NCI-H82 treated with DMSO at 0.1 percent for 48 hours (cell line): ENCODE results near the gene TYMP.
"Not testable (repeated sequence)": the region's sequence is repeated elsewhere in the genome, so short reads cannot be mapped to it uniquely, and the experiment has no call there.

ENCODE experiments used
- DNase-seq: peaks from one replicate; lab custom pipeline; 2025; ENCODE audit not compliant: unreplicated experiment; lab: John Stamatoyannopoulos, UW

The TYMP gene

DNA sequence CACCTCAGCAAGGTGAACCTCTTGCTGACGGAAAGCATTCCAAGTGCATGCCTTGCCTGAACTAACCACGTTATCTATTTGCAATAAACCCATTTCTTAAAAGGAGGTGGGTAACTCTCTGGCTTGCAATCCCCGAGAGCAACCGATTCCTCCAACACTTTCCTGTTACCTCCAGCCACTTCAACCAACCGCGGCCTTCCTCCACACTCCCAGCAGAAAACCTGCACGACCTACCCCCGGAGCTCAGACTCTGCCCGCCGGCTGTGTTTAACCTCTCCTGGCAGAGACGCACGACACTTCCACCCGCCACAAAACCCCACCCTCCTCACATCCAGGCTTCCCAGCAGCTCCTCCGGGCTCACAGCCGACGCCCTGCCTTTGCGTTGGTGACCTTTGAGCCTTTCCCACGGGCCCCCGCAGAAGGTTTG, 5.1 kb downstream of the TYMP start:
- no peak for DNase-seq

DNA sequence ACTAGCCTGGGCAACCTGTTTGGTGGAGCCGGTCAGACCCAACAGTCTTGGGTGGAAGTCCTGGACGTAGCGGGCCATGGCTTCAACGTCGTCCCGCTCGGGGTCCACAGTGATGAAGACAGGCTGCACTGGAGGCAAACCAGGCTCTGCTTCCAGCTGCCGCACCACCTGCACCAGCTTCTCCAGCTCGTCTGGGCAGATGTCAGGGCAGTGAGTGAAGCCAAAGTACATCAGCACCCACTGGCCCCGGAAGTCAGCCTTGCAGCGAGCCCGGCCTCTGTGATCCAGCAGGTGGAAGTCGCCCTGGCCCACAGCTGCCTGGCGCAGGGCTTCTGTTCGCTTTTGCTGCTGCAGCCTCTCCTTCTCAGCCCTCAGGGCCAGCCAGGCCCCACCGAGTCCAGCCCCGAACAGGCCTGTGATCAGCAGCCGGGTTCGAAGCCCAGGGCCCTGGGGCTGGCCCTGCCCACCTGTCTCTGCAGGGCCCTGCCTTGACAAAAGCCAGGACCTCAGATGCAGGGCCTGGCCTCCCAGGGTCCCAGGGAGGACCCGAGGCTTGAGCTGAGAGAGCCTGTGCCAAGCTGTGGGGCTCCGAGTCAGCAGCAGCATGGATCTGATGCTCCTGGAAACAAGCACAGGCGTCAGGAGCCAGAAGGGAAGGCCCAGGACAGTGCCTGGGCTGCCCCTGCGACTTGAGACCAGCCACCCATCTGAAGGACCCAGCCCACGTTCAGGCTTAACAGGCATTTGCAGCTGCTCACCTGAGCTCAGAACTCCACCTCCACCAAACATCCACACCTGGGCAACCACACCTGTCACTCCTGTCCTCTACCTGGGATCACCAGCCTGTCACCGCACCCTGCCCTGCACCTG, 5.8 kb downstream of the TYMP start:
- no peak for DNase-seq

DNA sequence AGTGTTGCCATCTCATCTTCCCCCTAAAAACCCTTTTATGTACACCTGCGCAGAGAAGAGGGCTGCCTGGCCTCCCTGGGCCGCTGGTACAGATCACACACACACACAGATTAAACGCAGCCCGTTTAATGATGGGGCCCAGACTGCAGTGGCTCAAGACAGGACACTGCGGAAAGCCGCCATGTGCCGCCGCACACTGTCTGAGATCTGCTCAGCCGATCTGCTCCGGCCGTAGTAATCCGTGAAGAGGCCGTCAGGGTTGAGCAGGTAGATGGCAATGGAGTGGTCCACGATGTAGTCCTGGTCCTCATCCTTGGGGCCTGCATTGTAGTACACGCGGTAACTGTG, 6.4 kb downstream of the TYMP start:
- DNase-seq = no peak

DNA sequence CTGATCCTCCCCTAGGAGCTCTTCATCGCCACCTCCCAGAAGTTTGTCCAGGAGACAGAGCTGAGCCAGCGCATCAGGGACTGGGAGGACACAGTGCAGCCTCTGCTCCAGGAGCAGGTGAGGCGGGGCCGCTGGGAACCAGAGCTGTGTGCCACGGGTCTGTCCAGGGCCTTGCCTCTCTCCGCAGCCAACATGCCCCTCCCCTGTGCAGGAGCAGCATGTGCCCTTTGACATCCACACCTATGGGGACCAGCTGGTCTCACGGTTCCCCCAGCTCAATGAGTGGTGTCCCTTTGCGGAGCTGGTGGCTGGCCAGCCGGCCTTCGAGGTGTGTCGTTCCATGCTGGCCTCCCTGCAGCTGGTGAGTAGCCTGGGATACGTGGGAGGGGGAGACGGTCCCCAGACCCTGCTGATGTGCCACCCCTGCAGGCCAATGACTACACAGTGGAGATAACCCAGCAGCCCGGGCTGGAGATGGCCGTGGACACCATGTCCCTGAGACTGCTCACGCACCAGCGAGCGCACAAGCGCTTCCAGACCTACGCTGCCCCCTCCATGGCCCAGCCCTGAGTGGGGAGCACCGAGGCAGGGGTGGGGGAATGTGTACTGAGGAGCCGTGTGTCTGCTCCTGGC, 6.9 kb downstream of the TYMP start:
- DNase-seq = no peak

DNA sequence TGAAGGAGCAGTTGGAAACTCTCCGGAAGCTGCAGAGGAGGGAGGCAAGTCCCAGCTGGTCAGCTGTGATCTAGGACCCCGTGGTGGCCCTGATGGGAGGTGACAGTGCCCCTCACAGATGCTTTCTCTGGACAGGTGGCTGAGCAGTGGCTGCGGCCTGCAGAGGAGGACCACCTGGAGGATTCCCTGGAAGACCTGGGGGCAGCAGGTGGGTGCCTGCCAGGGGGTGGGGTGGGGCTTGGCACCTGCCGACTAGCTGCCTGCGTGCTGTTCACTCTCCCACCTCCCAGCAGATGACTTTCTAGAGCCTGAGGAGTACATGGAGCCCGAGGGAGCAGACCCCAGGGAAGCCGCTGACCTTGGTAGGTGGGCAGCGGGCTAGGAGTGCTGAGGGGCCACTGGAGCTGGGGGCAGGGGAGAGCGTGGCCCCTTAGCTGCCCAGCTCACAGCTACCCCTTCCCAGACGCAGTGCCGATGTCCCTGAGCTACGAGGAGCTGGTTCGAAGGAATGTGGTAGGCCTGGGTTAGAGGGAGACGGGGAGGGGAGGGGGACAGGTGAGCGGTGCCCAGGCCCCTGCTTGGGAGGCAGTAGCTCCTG, 7.5 kb downstream of the TYMP start:
- DNase-seq = no peak

DNA sequence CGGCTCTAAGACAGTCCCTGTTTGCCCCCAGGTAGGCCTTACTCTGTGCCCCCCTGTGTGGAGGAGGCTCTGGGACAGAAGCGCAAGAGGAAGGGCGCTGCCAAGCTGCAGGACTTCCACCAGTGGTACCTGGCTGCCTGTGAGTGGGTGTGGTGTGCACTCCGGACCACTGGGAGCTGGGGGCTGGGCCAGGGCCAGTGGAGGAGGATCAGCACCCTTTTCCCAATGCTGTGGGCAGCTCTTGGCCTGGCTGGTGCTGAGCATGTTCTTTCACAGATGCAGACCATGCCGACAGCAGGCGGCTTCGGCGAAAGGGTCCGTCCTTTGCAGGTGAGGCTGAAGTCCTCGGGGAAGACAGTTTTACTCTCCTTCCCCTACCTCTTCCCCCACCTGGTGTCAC, 8.1 kb downstream of the TYMP start:
- DNase-seq = no peak

DNA sequence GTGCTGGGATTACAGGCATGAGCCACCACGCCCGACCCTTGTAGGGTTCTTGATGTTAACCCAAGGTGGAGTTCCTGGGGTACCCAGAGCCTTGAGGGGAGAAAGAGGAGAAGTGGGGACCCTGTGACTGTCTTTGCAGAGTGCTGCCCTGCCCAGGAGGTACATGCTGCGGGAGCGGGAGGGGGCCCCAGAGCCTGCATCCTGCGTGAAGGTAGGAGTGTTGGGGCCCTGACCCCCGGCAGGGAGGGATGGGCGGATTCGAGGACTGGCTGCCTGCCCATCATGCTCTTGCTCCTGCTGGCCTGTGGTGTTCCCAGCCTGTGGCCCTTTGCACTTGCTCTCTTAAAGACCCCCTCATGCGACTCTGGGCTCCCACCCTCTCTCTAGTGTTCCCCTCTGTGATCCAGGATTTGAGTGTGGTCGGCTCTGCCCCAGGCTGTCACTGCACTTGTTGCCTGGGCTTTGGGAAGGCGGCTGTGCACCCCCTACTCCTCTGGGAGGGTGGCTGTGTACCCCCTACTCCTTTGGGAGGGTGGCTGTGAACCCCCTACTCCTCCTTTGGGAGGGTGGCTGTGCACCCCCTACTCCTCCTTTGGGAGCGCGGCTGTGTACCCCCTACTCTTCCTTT, 8.9 kb downstream of the TYMP start:
- no peak for DNase-seq

DNA sequence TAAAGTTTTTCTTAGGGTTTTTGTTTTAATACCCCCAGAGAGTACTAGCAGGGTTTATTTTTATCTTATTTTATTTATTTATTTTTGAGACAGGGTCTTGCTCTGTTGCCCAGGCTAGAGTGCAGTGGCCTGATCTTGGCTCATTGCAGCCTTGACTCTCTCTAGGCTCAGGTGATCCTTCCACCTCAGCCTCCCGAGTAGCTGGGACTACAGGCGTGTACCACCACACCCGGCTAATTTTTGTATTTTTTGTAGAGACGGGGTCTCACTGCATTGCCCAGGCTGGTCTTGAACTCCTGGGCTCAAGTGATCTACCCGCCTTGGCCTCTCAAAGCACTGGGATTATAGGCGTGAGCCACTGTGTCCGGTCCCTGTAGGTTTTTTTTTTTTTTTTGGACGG, 9.6 kb downstream of the TYMP start:
- DNase-seq = not testable (repeated sequence)

DNA sequence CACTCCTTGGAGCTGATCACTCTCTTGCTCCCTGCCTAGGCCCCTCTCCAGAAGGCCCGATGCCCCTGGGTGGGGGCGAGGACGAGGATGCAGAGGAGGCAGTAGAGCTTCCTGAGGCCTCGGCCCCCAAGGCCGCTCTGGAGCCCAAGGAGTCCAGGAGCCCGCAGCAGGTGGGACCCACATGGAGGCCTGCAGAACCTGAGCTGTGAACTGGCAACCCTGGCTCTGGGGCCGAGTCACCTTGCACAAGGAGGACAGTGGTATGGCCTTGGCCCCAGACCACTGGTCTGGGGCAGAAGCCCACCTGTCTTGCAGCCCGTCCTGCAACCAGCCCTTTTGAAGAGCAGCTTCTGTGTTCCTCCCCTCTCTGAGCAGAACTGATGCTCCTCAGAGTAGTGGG, 10.7 kb downstream of the TYMP start:
- no peak for DNase-seq

DNA sequence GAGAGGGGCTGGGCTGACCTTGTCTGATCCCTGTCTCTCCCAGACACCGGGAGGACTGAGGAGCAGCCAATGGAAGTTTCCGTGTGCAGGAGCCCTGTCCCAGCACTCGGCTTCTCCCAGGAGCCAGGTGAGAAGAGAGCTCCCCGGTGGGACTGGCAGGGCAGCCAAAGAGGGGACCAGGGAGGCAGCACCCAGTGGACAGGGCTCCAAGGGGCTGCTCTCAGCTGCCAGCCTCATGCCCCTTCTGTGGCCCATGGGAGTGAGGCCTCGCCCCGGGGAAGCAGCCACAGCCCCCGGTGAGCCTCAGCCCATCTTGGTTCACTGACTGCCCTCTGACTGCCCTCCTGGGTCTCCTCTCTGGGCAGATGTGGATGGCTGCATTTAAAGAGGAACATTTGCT, 11.2 kb downstream of the TYMP start:
- no peak for DNase-seq

DNA sequence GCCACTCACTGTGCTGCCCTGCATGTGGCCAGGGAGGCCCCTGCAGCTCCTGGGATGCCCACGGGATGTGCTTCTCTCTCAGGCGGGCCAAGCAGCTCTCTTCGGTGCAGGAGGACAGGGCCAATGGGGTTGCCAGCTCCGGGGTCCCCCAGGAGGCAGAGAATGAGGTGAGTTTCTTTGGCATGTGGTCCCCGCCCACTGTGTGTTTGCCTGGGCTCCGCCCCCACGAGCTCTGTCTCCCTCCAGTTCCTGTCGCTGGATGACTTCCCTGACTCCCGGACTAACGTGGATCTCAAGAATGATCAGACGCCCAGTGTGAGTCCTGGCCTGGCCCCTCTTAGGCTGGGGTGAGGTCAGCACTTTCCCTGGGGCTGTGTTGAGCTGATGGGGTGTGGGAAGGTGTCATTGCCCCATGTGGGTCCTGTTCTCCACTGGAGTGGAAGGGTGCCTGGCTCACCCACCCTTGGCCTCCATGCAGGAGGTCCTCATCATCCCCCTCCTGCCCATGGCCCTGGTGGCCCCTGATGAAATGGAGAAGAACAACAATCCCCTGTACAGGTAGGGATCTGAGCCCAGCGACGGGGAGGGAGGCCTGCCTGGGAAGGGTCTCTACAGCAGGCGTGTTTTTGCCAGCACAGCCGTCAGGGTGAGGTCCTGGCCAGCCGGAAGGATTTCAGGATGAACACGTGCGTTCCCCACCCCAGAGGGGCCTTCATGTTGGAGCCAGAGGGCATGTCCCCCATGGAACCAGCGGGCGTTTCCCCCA, 12.1 kb downstream of the TYMP start:
- no peak for DNase-seq

DNA sequence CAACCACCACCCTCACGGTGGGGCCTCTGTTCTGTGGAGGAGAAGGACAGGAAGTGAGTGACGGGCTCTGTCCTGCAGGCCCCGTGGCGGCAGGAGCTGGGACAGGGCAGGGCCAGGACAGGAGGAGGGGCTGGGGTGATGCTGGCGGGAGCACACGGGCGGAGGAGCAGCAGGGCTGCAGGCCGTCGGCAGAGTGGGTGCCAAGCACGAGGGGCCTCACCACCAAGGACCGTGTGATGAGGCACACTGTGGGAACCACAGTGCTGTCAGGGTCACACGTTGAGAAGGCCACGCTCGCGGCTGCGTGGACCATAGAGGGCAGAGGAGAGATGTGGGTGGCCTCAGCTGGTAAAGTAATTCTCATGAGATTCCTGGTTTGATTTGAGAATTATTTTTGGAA, 12.9 kb downstream of the TYMP start:
- no peak for DNase-seq

DNA sequence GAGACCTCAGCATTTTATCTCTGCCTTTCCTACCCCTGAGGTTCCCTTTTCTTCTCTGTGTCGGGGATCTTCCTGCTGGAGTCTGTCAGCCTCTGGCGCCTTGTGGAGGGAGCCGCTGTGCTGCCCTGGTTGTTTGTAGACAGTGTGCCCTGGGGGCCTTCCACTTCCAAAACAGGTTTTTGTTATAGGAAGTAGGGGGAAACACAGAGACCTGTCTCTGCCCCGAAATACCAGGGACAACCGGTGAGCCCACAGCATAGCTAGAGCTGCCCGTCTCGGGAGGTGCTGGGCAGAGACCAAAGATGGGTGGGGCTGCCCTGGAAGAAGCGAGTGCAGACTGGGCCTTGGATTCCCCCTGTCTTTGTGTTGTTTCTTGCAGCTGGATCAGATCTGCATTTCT, 13.7 kb downstream of the TYMP start:
- DNase-seq = no peak

DNA sequence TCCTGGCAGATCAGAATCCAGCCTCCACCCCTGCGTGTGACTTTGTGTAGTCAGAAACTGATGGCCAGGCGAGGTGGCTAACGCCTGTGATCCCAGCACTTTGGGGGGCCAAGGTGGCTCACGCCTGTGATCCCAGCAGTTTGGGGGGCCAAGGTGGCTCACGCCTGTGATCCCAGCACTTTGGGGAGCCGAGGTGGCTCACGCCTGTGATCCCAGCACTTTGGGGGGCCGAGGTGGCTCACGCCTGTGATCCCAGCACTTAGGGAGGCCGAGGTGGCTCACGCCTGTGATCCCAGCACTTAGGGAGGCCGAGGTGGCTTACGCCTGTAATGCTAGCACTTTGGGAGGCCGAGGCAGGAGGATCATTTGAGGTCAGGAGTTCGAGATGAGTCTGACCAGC, 16.6 kb downstream of the TYMP start:
- DNase-seq = no peak

DNA sequence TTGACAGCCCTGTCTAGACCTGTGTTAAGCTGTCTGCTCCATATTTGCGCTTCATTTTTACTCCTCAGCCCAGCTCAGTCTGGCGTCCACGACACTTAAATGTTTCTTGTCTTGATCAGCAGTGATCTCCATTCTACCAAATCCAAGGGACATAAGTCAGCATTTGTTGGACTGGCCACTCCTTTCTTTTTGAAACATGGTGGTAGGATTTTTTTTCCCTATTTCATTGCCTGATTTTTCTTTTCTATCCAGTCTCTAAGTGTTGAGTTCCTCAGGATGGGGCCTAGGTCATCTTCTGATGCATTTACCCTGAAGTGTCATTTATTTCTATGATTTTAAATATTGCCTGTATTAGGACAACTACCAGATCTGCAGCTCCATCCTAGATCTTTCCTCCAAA, 20.9 kb downstream of the TYMP start:
- no peak for DNase-seq

DNA sequence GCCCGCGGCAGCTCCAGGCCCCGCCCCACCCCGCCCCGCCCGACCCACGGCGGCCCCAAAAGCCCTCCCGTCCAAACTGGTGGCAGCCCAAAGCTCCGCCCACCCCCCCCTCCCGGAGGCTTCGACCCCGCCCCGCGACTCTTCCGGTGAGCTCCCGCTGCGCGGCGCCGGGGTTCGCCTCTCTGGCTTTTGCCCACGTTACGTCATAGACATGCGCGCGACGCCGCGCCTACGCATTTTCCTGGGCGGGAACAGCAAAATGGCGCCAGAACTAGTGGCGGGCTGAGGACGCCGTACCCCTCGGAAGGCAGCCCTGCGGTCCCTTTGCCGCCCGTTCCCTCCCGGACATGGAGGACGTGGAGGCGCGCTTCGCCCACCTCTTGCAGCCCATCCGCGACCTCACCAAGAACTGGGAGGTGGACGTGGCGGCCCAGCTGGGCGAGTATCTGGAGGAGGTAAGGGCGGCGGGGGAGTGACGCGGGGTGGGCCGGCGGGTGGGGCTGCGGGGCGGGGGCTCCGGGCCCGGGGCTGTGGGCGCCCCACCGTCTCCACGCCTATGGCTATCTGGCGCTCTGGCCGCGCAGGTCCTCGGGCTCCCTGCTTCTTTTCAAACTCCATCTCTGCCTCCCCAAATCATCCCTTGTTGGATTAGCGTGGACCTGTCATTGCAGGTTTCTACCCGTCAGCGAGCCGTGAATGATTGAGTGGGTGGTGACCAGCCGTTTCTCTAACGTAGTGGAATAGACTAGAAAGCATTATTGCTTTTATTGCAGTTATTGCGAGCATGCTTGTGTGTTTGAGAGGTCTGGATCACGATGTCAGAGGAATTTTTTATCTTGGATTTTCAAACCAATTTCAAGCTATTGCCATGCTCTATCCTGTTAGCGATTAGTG, 21.6 kb downstream of the TYMP start, which contains the start of gene NCAPH2:
Gene NCAPH2, plus strand, starts transcription at position 234 of the 894 bp plus-strand sequence. Its CDS starts 114 bp downstream, at position 348.
- DNase-seq = peak; percentile 84

DNA sequence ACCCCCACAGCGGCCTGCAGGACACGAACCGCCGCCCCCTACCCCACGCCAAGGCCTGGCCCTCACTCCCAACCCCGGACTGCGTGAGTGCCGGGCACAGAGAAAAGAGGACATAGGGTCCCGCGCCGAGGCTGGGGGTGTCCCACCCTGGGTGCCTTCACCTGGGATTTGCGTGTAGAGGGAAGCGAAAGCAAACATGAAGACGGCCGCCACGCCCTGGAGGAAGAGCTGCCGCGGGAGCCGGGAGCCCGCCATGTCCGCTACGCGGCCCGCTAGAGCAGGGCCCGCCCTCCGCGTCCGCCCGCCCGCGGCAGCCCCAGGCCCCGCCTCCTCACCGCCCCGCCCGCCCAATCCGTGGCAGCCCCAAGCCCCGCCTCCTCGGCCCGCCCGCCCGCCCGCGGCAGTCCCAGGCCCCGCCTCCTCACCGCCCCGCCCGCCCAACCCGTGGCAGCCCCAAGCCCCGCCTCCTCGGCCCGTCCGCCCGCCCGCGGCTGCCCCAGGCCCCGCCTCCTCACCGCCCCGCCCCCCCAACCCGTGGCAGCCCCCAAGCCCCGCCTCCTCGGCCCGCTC, 22.3 kb downstream of the TYMP start, which contains the start of gene LMF2:
Gene LMF2, minus strand, starts transcription at position 282 of the 570 bp plus-strand sequence. Its CDS starts 27 bp downstream, at position 255.
- DNase-seq = no peak

DNA sequence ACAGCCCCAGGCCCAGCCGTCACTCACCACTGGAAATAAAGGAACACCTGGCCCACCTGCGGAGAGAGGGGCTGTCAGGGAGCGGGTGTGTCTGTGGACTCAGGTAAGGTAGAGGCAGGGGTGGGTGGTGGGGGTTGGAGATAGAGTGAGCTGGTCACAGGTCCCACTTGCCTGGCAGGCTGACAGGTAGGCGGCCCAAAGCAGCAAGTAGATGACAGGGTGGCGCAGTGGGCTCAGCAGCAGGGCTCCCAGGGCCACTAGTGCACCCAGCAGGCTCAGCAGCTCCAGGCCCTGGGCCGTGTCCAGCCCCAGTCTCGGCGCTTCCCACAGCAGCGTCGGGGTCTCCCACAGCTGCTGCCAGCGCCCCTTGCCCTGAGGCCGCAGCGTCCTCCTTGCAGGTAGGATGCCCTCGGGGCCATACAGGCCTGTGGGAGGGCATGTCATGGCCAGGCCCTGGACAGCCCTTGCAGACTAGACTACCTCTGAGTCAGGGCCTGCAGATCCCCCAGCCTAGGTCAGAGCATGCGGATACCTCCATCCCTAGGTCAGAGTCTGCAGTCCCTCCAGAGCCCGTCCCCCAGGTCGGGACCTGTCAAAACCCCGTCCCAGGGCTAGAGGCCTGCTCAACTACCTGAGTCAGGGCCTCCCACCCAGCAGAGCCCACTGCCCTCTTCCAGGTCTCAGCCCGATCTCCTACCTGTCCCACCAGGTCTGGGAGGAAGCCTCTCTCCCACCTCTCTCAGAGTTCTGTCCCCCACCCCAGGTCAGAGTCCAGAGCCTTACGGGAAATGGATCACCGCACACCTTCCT, 23.0 kb downstream of the TYMP start:
- DNase-seq = no peak
